Liver (tissue), 3 donors: ENCODE results near the gene PTPRB.

Experiments
- NR2F2 ChIP-seq: IDR thresholded peaks from 2 replicates; pipeline ENCODE4 v1.6.1; 2016; ENCODE audit warnings: antibody characterized with exemption
- TF ChIP-seq, protein P1 (sequence below): fragments of 150-350 bp; IDR thresholded peaks from 2 replicates; pipeline ENCODE4 v1.5.1; 2017; ENCODE audit warnings: improper control_type of control experiment, low read depth, low read length; ENCODE audit not compliant: missing input control
- TF ChIP-seq, protein P2 (sequence below): IDR thresholded peaks from 2 replicates; pipeline ENCODE4 v1.6.1; 2016; ENCODE audit warnings: antibody characterized with exemption
- TF ChIP-seq, protein P3 (sequence below): IDR thresholded peaks from 2 replicates; pipeline ENCODE4 v1.6.1; 2016; ENCODE audit warnings: antibody characterized with exemption
- TF ChIP-seq, protein P4 (sequence below): IDR thresholded peaks from 2 replicates; pipeline ENCODE4 v1.6.1; 2016; ENCODE audit warnings: antibody characterized with exemption
- donor health status: healthy.
- donor health status: healthy.

DNA sequence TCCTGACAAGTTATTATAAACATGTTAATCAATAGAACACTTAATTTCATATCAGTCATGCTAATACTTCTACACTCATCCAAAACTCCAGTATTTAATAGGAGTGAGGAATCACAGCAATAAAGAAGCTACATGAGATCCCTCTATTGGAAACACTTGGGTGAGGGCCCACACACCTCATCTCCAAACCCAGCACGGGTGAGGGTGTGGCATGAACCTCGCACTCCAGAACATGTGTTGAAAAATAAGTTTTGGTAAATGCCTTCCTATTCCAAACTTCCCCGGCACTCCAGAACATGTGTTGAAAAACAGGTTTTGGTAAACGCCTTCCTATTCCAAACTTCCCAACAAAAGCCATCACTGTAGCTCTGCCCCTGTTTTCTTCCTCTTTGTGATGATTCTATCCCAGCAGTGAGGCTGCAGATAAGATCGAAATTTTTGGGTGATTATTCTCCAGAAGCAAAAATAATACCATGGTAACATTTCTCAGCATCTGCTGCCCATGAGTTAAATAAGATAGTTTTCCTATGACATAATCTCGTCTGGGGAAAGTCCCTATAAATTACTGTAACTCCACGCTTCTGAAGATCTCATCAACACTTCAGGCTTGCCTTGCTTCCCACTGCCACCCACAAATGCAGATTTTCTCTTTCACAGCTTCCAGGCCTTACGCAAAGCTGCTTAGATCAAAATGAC, 24.4 kb upstream of the PTPRB start:
- TF ChIP-seq NR2F2 = no peak
- TF ChIP-seq, protein P1, sequence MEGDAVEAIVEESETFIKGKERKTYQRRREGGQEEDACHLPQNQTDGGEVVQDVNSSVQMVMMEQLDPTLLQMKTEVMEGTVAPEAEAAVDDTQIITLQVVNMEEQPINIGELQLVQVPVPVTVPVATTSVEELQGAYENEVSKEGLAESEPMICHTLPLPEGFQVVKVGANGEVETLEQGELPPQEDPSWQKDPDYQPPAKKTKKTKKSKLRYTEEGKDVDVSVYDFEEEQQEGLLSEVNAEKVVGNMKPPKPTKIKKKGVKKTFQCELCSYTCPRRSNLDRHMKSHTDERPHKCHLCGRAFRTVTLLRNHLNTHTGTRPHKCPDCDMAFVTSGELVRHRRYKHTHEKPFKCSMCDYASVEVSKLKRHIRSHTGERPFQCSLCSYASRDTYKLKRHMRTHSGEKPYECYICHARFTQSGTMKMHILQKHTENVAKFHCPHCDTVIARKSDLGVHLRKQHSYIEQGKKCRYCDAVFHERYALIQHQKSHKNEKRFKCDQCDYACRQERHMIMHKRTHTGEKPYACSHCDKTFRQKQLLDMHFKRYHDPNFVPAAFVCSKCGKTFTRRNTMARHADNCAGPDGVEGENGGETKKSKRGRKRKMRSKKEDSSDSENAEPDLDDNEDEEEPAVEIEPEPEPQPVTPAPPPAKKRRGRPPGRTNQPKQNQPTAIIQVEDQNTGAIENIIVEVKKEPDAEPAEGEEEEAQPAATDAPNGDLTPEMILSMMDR = no peak
- TF ChIP-seq, protein P2, sequence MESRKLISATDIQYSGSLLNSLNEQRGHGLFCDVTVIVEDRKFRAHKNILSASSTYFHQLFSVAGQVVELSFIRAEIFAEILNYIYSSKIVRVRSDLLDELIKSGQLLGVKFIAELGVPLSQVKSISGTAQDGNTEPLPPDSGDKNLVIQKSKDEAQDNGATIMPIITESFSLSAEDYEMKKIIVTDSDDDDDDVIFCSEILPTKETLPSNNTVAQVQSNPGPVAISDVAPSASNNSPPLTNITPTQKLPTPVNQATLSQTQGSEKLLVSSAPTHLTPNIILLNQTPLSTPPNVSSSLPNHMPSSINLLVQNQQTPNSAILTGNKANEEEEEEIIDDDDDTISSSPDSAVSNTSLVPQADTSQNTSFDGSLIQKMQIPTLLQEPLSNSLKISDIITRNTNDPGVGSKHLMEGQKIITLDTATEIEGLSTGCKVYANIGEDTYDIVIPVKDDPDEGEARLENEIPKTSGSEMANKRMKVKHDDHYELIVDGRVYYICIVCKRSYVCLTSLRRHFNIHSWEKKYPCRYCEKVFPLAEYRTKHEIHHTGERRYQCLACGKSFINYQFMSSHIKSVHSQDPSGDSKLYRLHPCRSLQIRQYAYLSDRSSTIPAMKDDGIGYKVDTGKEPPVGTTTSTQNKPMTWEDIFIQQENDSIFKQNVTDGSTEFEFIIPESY = no peak
- TF ChIP-seq, protein P3, sequence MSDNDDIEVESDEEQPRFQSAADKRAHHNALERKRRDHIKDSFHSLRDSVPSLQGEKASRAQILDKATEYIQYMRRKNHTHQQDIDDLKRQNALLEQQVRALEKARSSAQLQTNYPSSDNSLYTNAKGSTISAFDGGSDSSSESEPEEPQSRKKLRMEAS = no peak
- TF ChIP-seq, protein P4, sequence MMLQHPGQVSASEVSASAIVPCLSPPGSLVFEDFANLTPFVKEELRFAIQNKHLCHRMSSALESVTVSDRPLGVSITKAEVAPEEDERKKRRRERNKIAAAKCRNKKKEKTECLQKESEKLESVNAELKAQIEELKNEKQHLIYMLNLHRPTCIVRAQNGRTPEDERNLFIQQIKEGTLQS = no peak
